ENCODE data around the gene WNT2. TPM values are rescaled to one million over a fixed set of nuclear protein-coding genes. Genes with fewer than 3 reads are reported as not detected.

The WNT2 gene
- total RNA-seq, 1 donor from 2014 or later: 0.41 TPM

GRCh38 chr7:117338020-117338419 is 15.2 kb upstream of the WNT2 start:
- Mint-ChIP-seq H3K4me3 (ENCODE audit: unreplicated experiment) (no peak overlapping the region), H3K27ac (ENCODE audit: unreplicated experiment) (no peak overlapping the region), H3K4me1 (ENCODE audit: unreplicated experiment) (no peaks in the 10 kb centered on the region), H3K9me3 (ENCODE audit: unreplicated experiment) (no peaks in the 10 kb centered on the region), H3K36me3 (ENCODE audit: low read depth, unreplicated experiment) (no peaks in the 10 kb centered on the region), H3K27me3 (ENCODE audit: unreplicated experiment) (no peaks in the 10 kb centered on the region)
- TF ChIP-seq CTCF (IDR thresholded peaks at IDR 0.05; ENCODE audit: unreplicated experiment): no peak
- DNase-seq (ENCODE audit: low spot score): no peak

- H3K4me3 Mint-ChIP-seq (ENCODE audit: unreplicated experiment): no peak overlapping the region
- peak; percentile 59 for TF ChIP-seq CTCF (IDR thresholded peaks at IDR 0.05; ENCODE audit: unreplicated experiment)
- H3K27ac Mint-ChIP-seq (ENCODE audit: unreplicated experiment): no peak overlapping the region
- H3K9me3 Mint-ChIP-seq (ENCODE audit: unreplicated experiment): no peaks in the 10 kb centered on the region
- no peak for DNase-seq (ENCODE audit: low spot score)
- no peaks in the 10 kb centered on the region for H3K27me3 Mint-ChIP-seq (ENCODE audit: unreplicated experiment)
- H3K4me1 Mint-ChIP-seq (ENCODE audit: unreplicated experiment): no peaks in the 10 kb centered on the region
- no peaks in the 10 kb centered on the region for H3K36me3 Mint-ChIP-seq (ENCODE audit: low read depth, unreplicated experiment)
Observed at GRCh38 chr7:117333168-117333567, 10.3 kb upstream of the WNT2 start.

- Mint-ChIP-seq H3K4me1 (ENCODE audit: unreplicated experiment) (no peaks in the 10 kb centered on the region), H3K9me3 (ENCODE audit: unreplicated experiment) (no peaks in the 10 kb centered on the region), H3K27me3 (ENCODE audit: unreplicated experiment) (no peaks in the 10 kb centered on the region)
Observed at GRCh38 chr7:117332031-117332430, 9.2 kb upstream of the WNT2 start.

GRCh38 chr7:117325836-117326235 is 3.0 kb upstream of the WNT2 start:
- Mint-ChIP-seq H3K4me3 (ENCODE audit: unreplicated experiment) (no peak overlapping the region), H3K27ac (ENCODE audit: unreplicated experiment) (no peak overlapping the region), H3K4me1 (ENCODE audit: unreplicated experiment) (peaks cover 14% of the 10 kb centered on the region), H3K36me3 (ENCODE audit: low read depth, unreplicated experiment) (no peaks in the 10 kb centered on the region), H3K27me3 (ENCODE audit: unreplicated experiment) (peaks cover 31% of the 10 kb centered on the region), H3K9me3 (ENCODE audit: unreplicated experiment) (no peaks in the 10 kb centered on the region)
- DNase-seq (ENCODE audit: low spot score): no peak
- TF ChIP-seq CTCF (IDR thresholded peaks at IDR 0.05; ENCODE audit: unreplicated experiment): no peak

More at GRCh38 chr7:117332031-117332430, 9.2 kb upstream of the WNT2 start:
- TF ChIP-seq CTCF (IDR thresholded peaks at IDR 0.05; ENCODE audit: unreplicated experiment): no peak
- Mint-ChIP-seq H3K36me3 (ENCODE audit: low read depth, unreplicated experiment) (no peaks in the 10 kb centered on the region), H3K4me3 (ENCODE audit: unreplicated experiment) (no peak overlapping the region), H3K27ac (ENCODE audit: unreplicated experiment) (no peak overlapping the region)
- DNase-seq (ENCODE audit: low spot score): no peak

- Mint-ChIP-seq H3K4me3 (ENCODE audit: unreplicated experiment) (no peak overlapping the region), H3K4me1 (ENCODE audit: unreplicated experiment) (peaks cover 14% of the 10 kb centered on the region), H3K9me3 (ENCODE audit: unreplicated experiment) (no peaks in the 10 kb centered on the region), H3K27ac (ENCODE audit: unreplicated experiment) (no peak overlapping the region), H3K27me3 (ENCODE audit: unreplicated experiment) (peaks cover 35% of the 10 kb centered on the region), H3K36me3 (ENCODE audit: low read depth, unreplicated experiment) (no peaks in the 10 kb centered on the region)
- DNase-seq (ENCODE audit: low spot score): no peak
- TF ChIP-seq CTCF (IDR thresholded peaks at IDR 0.05; ENCODE audit: unreplicated experiment): no peak
Observed at GRCh38 chr7:117324960-117325359, 2.1 kb upstream of the WNT2 start.

Measured in endothelial cell (in vitro differentiated cells).